Measurements from ENCODE around the gene CDH13.

The CDH13 gene

DNA sequence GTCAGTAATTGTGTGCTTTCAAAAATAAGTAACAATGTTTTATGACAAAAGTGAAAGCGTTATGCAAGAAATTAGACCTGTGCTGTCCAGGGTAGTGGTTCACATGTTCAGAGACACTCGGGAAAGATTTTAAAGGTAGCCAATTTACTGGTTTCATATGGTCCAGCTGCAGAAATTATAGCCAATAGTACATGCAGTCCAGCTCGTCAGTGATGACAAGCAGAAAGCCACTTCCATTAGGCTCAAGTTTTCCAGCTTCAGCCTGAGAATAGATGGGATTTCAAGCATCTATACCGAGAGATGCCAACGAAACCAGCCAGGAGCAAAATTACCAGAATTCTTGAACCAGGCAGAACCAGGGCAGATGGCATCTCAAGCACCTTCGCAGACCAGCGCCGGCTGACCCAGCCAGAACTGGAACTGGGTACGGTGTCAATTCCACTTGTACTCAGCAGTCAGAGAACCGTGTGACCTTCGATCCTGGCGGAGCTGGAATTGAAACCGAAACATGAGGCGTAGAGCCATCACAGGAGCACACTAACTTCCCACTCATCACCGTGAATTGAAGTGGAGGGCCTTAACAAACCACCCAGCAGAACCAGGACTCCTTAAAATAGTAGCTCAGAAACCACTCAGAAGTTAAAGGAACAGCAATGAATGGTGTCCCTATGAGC lies 973.2 kb downstream of the CDH13 start:
- no peak for DNase-seq

DNA sequence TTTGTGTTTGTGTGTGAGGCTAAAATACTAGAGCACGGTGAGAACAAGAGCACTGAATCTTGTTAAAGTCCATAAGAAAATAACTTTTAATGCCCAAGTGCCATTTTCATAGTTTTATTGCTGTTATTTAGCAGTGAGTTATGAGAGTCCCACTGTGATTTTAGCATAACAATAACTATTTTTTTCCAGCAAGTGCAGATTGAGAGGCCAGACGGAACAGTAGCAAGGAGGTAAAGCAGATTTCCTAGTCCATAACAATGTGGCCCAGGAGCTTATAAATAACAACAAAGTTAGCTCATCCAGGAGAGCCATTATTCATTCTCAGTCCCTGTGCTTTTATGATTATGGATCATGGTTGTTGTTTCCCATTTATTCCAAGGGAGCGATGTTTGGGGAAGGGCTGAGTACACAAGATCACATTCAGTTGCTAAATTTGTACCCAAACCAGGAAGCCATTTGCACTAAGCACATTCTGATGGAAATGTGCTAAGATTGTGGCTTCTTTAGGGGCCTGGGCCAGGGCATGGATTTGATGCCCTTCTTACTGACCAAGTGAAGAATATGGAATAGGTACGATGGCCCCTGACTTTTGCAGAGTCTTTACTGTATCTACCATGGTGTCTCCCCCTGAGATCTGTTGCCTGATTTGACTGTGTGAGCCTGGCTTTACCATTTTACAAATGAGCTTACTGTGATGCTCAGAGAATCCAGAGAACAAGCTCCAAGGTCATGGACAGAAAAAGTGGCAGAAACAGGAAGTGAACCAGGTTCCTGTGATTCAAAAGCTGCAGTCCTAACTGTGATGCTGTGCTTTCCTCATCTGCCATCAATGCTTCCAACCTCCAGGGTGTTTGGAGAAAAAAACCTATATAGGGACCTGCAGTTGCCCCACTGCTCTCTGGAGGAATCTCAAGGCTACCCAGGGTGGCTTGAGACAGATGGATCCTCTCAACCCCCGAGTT lies 976.3 kb downstream of the CDH13 start:
- DNase-seq: no peak

DNA sequence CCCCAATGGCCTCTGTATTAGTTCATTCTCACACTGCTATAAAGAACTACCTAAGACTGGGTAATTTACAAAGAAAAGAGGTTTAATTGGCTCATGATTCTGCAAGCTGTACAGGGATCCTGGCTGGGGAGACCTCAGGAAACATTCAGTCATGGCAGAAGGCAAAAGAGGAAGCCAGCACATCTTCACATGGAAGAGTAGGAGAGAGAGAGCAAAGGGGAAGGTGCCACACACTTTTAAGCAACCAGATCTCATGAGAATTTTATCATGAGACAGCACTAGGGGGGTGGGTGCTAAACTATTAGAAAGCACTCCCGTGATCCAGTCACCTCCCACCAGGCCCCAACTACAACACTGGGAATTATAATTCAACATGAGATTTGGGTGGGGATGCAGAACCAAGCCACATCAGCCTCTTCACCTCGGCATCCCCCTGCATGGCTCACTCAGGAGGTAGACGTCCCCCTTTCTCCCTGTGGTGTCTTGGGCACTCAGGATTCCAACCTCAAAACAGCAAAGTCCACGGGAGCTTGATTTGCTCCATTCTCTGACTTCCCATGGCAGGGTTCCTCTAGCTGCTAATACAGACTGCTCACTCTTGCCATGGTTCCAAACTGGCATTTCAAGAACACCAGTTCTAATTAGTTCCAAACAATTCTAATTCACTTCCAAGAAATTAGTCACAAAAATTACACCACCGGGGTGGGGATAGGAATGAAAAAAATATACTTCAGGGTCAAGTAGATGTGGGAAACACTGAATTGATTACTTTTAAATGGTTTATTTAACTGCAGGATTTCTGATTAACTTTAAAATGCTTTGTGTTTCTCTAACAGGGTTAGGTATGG lies 977.2 kb downstream of the CDH13 start:
- no peak for DNase-seq

DNA sequence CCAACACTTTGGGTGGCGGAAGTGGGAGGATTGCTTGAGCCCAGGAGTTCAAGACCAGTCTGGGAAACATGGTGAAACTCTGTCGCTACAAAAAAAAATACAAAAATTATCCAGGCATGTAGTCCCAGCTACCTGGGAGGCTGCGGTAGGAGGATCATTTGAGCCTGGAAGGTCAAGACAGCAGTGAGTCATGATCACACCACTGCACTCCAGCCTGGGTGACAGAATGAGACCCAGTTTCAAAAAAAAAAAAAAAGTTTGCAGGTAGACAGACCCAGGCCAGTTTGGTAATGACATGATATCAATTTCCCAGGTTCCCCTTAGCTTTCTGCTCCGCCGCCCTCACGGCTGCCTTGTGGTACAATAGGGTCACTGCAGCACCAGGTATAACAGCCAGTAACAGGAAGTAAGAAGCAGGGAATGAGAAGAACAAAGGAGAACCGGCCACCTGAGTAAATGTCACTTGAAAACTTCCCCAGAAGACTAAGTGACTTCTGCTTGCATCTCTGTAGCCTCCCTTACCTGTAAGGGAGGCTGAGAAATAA lies 979.8 kb downstream of the CDH13 start:
- no peak for DNase-seq

DNA sequence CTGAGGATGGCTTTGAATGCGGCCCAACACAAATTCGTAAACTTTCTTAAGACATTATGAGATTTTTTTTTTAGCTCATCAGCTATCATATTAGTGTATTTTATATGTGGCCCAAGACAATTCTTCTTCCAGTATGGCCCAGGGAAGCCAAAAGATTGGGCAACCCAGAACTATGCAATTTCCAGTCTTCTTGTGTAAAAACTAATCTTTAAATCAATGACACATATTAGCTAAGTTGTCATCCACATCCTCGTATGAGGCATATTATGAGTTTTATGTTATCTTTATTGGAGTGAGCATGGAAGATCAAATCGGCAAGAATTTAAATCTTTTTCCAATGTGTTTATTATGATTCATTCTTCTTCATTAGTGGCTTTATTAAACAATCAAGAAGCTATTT lies 982.4 kb downstream of the CDH13 start:
- no peak for DNase-seq

DNA sequence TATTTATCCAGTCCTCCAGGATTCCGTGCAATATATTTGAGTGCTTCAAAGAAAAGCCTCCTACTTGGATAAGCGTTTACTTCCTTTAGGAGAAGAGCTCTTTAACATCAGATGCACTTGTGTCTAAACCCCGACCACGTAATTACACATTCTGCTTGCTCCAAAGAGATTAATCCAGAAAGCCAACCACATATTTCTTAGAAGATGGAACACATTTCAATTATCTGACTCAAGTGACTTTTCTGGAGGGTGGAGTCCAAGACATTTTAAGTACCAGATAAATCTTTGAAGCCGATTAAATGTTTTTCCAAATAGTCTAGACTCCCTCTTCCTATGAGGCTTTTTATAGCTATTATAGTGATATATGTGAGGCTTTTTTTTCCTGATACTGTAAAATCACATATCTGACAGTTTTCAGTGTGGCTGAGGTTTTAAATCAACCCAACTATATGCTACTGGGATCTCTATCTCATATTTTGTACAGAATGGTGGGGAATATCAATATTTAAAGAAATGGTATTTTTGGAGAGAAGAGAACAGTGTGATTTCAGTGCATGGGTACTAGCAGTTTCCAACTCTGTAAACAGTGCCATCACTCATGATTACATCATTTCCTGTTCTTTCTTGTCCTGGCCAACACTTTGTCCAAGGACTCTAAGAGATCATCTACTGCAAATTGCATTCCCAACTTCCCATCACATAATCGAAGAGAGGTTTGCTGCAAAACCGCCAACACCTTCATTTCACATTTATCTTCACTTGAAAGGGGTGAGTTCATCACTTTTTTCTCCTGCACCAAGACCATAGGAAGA lies 988.6 kb downstream of the CDH13 start:
- no peak for DNase-seq

DNA sequence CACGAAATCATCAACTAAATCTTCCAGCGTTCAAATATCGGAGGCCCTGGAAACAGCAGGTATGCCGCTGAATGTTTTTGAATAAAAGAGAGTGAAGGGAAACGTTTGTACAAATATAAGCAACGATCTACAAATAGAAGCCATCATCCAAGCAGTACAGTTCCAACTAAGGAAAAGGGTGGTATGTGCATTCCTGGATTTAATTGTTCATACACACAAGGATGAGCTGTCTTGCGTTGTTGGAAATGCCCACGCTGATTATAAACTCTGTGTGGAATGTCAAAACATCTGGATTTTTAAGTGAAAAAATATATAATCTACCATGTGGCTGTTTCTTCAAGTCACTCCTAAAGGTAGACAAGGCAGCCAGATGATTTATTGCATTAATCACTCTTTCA lies 989.2 kb downstream of the CDH13 start:
- no peak for DNase-seq

DNA sequence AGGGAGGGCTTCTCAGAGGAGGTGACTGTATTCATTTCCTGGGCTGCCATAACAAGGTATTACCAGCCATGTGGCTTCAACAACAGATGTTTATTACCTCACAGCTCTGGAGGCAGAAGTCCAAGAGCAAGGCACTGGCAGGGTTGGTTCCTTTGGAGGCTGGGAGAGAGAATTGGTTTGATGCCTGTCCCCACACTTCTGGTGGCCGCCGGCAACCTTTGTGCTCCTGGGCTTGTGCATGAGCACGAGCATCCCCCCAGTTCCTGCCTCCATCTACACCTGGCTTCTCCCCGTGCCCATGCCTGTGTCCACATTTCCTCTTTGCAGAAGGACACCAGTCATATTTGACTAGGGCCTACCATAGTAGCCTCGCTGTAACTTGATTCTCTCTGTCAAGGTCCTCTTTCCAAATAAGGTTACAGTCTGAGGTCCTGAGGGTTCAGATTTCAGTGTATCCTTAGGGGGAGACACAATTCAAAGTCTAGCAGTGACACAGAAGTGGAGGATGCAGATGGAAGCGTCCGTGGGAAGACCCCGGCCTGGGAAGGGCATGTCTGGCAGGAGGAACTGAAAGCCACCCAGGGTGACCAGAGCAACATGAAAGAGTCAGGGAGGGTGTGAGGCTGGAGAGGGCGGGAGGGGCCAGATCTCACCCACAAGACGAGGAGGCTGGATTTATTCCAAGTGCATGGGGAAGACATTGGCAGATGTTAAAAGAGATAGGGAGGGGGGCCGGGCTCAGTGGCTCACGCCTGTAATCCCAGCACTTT lies 992.8 kb downstream of the CDH13 start:
- peak; percentile 55 for DNase-seq

DNA sequence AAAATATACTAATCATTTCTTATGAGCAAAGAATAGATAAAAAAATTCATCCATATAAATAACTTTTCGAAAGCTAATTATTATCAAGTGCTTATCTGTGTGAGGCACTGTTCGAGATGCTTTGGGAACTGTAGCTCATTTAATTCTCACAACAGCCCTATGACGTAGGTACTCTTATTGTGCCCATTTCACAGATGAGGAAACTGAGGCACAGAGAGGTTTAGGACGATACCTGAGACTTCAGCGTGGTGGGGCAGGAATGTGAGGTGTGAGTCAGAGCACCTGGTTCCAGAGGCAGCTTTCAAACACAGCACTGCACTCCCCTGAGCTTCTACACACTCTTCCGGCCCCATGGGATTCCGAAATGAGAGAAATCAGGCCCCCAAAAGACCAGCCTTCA lies 995.2 kb downstream of the CDH13 start:
- DNase-seq: no peak

DNA sequence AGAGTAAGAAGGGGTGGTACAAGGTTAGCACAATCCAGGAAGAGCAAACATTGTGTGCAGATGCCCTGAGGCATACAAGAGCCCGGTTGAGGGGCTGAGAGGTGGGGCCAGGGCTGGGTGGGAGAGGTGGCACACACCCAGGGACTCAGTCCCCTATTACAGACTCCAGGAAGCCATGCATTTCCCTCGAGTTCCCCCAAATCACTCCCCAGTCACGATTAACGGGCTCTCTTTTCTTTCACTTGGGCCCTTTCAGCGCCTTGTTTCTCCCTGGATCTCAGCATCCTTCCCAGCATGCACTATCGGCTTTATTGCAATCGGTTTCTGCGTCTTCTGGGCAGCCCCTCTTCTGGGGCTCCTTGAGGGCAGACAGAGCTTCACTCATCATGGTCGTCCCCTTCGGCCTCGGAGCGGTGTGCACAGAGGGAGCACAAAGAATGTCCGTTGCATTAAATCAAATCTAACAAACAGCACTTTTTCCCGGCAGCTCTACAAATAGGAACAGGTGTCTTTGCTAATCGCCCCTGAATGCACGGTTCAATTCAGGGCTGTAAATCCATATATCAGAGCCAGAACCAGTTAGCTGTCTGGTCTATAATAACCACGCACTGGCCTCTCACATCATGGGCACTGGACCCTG lies 996.4 kb downstream of the CDH13 start:
- peak; percentile 75 for DNase-seq

DNA sequence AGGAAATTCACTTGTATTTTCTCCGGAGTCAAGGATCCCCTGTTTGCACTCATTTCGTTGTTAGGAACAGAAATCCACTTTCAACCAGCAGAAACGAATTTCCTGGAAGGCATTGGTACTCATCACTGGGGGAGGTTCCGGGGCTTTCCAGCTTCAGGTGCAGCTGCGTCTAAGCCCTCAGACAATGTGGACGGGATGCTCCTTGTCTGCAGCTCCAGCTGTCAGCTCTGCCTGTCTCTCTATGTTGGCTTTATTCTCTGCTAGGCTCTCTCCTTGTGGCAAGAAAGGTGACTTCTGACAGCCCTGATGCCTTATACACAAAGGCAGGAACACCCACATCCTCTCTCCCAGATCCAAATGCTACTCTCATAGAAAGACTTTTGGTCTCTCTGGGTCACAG lies 997.1 kb downstream of the CDH13 start:
- peak; percentile 80 for DNase-seq

DNA sequence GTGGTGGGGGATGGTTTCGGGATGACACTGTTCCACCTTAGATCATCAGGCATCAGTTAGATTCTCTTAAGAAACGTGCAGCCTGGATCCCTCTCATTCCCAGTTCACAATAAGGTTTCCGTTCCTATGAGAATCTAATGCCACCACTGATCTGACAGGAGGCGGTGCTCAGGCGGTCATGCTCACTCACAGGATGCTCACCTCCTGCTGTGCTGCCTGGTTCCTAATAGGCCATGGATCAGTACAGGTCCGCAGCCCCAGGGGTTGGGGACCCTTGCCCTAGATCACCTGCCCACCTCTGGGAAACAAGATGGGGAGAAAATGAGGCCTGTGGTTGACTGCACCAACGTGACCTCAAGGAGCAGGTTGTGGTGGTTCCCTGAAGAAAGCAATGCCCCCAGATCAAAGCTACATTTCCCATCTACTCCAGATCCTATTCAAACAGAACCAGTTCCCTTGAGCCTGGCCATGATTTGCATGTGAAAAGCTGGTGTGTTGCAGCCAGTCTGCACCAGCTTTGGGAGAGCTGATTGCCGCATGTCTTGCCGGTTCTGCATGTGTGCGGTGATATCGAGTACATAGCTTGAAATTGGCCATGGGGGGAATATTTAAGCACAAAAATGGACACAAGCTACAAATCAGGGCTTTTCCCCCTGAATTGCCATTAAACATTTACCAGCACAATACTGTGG lies 997.8 kb downstream of the CDH13 start:
- peak; percentile 55 for DNase-seq

DNA sequence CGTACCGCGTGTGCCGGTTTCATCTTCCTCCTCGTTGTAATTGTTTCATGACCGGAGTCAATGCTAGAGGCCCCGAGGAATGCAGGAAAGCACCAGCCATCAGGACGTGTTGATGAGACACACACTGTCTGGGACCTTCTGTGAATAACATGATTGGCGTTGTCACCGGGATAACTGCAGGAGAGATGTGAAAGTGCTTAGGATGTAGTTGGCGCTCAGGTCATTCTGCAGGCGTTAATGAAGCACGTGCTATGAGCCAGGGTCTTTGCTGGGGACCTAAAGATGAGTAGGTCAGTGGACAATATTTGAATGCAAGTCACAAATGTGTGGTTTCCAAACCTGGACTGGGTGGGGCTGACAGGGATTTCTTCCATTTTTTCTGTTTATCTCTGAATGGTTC lies 999.4 kb downstream of the CDH13 start:
- no peak for DNase-seq

DNA sequence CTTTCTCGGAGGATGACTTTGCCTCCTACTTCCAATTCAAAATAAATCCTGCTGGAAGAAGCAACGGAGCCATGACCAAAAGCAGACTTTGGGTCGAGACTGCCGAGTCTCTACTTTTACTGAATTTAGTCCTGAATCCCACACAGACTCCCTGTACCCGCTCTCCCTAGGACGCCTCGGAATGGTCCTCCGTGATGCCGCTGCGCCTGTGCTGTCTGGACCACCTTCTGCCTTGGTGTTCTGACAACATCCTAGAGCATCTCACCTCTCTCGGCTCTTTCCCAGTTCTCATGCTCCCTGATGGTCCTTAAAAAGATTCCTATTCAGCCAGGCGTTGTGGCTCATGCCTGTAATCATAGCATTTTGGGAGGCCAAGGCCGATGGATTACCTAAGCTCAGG lies 999.9 kb downstream of the CDH13 start:
- no peak for DNase-seq

DNA sequence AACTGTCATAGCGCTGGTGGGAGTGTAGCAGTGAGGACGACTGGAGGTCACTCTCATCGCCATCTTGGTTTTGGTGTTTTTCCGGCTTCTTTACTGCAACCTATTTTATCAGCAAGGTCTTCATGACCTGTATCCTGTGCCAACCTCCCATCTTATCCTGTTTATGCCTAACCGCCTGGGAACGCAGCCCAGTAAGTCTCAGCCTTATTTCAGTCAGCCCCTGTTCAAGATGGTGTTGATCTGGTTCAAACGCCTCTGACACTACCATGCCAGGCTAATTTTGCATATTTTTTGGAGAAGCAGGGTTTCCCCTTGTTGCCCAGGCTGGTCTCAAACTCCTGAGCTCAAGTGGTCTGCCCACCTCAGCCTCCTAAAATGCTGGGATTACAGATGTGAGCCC lies 1001.2 kb downstream of the CDH13 start:
- DNase-seq: no peak

DNA sequence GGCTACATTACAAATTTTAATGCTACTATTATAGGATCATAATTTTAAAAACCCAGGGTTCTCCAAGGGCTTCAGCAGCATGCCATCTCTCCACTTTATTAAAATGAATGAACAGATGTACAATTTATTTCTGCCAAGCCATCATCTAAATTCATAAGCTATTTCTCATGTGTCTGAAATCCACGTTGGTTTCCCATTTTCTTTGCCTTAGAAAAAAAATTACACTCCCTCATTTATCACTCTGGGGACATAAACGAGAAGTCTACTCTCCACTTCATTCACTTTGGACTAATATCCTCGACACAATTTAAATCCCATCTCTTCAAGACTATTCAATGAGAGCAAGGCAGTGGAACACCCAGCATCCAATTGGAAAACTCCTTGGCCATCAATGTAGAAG lies 1002.7 kb downstream of the CDH13 start:
- no peak for DNase-seq

DNA sequence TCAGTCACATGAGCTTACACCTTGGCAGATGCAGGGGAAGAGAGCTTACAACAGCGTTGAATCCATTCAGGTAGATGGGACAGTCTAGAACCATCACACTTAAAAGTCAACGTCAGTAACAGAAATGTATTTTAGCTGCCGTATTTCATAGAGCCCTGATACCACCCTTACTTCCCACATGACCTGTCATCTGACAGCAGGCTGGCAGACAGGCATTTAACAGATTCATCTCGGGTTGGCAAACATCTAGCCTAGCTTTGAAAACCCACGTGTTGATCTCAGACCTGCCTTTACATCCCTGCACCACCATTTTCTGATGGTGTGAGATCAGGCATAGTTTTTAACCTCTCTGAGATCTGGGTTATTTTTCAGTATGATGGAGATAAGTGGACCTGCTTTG lies 1003.1 kb downstream of the CDH13 start:
- no peak for DNase-seq

DNA sequence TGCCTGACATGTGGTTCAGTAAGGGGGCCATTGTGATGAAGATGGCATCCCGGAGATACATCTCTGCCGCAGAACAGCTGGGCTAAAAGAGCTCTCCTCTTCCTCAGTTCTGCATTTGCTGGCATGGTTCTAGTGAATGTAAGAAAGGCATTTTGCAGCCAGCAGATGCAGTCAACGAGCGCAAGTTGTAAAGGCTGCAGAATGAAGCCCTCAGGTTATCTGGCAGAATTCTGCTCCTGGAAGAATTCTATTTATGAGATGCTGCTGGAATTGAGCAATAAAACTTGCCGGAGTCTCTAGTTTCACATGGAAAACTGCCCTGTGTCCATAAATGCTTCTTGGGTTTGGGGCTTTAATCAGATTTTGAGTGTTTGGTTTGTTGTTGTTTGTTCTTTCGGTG lies 1004.2 kb downstream of the CDH13 start:
- no peak for DNase-seq

DNA sequence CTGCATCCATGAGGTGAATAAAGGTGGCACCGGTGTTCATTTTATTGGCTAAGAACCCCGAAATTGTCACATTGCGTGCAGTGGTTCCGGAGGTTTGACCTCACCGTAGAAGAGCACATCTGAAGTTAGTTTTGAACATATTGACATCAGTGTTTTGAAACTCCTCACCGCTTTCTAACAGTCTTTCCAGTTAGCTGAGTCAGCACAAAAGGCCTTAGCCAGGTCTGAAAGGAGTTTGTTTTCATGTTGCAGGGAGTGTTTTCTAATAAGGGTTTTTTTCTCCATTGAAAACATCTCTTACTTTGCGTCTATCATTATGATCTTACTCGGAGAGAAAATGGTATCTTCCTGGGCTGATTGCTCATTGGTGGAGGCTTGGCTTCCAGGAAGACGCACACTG lies 1006.5 kb downstream of the CDH13 start:
- no peak for DNase-seq

DNA sequence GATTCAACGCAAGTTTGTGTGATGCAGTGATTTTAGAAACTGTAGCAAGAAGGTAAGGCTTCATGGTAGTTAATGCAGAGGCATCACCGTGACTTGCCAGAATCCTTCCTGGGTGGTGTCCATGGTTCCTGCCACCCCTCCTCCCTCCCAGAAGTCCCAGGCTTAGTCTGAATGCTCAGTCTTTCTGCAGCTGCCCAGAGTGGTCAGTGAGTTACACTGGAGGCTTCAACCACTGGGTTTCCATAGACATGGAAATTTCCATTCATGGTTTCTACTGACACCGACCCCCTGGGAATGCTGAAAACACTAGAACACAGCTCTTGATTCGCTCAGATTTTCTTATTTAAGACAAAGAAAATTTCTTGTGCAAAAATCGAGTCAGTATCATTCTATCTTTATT lies 1021.6 kb downstream of the CDH13 start:
- no peak for DNase-seq

Measured in NCI-H1092 treated with DMSO at 0.1 percent for 48 hours (cell line).